ENCODE measurements around the gene ITCH. TPM values are rescaled to one million over a fixed set of nuclear protein-coding genes. Genes with fewer than 3 reads are reported as not detected.

Gene ITCH
- total and polyA plus RNA-seq, 9 of the 15 experiments (the other 6 are each of a cell fraction or from before 2014, with no cell fraction given), result 7.5 to 53.0 (median 22.9) TPM

DNA sequence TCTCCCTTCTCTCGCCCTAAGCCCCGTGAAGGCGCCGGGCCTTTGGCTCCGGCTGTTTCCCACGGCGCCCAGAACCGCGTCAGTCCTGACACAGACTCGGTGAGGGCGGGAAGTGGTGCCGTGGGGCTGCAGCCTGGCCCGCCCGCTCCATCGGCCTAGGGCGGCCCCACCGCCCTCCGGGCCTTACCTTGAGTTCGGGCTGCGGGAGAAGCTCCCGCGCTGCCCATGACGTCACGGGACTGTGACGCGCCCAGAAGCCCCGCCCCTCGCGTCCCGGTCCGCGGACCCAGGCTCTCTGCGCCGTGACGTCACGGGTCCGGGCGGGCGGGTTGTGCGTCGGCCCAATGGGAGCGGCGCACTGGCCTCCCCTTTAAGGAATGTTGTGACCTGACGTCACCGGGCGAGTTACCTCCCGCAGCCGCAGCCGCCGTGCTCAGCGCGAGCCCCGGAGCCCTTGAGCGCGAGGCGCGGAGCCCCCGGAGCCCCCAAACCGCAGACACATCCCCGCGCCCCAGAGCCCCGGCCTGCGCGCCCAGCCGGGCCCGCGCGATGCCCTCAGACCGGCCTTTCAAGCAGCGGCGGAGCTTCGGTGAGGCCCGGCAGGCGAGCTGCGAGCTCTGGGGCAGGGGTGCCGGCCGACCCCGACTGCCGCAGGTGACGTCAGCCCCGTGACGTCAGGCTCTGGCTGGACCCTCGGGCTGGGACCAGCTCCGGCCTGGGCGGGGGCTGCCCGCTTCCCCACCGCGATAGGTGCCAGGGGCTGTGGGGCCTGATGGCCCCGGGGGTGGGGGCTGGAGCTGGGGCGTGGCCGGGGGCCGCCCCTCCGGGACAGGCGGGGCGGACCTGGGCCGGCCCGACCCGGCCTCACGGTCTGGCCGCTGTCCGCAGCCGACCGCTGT is 195.5 kb downstream of the ITCH start, which contains the start of gene MAP1LC3A (continued):
- TF ChIP-seq CREM (IDR thresholded peaks at IDR 0.05; ENCODE audit: low read depth) (peak; percentile 86), RBFOX2 (IDR thresholded peaks at IDR 0.05; ENCODE audit: low read depth, low read length) (0 out of 2 replicates have a peak, but pooled peaks have one; percentile 31), ZNF197 (CRISPR knock-in tag; IDR thresholded peaks at IDR 0.05; ENCODE audit: low read depth) (no peak), ATF1 (CRISPR knock-in tag; IDR thresholded peaks at IDR 0.05) (no peak; the same call in 1 of the 2 replicates), ATF1 (tag; IDR thresholded peaks at IDR 0.05) (peak; percentile 95), NFE2 (IDR thresholded peaks at IDR 0.05; ENCODE audit: low read depth) (no peak), ATF7 (IDR thresholded peaks at IDR 0.05) (peak; percentile 65; the same call in 1 of the 2 replicates), POLR3A (IDR thresholded peaks at IDR 0.05; ENCODE audit: borderline replicate concordance, extremely low read depth, insufficient read depth, insufficient read length) (no peak), CXXC5 (CRISPR knock-in tag; IDR thresholded peaks at IDR 0.05) (peak; percentile 29; the same call in 1 of the 2 replicates), ELF4 (CRISPR knock-in tag; IDR thresholded peaks at IDR 0.05) (no peak)
- TF ChIP-seq, protein P1, sequence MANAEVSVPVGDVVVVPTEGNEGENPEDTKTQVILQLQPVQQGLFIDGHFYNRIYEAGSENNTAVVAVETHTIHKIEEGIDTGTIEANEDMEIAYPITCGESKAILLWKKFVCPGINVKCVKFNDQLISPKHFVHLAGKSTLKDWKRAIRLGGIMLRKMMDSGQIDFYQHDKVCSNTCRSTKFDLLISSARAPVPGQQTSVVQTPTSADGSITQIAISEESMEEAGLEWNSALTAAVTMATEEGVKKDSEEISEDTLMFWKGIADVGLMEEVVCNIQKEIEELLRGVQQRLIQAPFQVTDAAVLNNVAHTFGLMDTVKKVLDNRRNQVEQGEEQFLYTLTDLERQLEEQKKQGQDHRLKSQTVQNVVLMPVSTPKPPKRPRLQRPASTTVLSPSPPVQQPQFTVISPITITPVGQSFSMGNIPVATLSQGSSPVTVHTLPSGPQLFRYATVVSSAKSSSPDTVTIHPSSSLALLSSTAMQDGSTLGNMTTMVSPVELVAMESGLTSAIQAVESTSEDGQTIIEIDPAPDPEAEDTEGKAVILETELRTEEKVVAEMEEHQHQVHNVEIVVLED (CRISPR knock-in tag; IDR thresholded peaks at IDR 0.05), result no peak
- TF ChIP-seq, protein P2, sequence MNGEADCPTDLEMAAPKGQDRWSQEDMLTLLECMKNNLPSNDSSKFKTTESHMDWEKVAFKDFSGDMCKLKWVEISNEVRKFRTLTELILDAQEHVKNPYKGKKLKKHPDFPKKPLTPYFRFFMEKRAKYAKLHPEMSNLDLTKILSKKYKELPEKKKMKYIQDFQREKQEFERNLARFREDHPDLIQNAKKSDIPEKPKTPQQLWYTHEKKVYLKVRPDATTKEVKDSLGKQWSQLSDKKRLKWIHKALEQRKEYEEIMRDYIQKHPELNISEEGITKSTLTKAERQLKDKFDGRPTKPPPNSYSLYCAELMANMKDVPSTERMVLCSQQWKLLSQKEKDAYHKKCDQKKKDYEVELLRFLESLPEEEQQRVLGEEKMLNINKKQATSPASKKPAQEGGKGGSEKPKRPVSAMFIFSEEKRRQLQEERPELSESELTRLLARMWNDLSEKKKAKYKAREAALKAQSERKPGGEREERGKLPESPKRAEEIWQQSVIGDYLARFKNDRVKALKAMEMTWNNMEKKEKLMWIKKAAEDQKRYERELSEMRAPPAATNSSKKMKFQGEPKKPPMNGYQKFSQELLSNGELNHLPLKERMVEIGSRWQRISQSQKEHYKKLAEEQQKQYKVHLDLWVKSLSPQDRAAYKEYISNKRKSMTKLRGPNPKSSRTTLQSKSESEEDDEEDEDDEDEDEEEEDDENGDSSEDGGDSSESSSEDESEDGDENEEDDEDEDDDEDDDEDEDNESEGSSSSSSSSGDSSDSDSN (IDR thresholded peaks at IDR 0.05; ENCODE audit: borderline replicate concordance in 1 of 2, low read depth in 2 of 2, low read length in 2 of 2), result no peak
